ENCODE measurements around the gene SNAI1.
A peak's percentile ranks its signal among the peaks of the same experiment; 100 is the strongest.
"Not testable (repeated sequence)": the region's sequence is repeated elsewhere in the genome, so short reads cannot be mapped to it uniquely, and the experiment has no call there.

The SNAI1 gene

GRCh38 chr20:49982346-49983122 is at the start of gene SNAI1:
SNAI1 (plus strand) TSS chr20:49982980; CDS start chr20:49983060, 80 bp downstream.
- peak; percentile 67 for DNase-seq (ENCODE audit: low read depth)

- no peak for DNase-seq (ENCODE audit: low read depth)
These were observed 47.0 kb upstream of the SNAI1 start for GRCh38 chr20:49935746-49936152.

DNA sequence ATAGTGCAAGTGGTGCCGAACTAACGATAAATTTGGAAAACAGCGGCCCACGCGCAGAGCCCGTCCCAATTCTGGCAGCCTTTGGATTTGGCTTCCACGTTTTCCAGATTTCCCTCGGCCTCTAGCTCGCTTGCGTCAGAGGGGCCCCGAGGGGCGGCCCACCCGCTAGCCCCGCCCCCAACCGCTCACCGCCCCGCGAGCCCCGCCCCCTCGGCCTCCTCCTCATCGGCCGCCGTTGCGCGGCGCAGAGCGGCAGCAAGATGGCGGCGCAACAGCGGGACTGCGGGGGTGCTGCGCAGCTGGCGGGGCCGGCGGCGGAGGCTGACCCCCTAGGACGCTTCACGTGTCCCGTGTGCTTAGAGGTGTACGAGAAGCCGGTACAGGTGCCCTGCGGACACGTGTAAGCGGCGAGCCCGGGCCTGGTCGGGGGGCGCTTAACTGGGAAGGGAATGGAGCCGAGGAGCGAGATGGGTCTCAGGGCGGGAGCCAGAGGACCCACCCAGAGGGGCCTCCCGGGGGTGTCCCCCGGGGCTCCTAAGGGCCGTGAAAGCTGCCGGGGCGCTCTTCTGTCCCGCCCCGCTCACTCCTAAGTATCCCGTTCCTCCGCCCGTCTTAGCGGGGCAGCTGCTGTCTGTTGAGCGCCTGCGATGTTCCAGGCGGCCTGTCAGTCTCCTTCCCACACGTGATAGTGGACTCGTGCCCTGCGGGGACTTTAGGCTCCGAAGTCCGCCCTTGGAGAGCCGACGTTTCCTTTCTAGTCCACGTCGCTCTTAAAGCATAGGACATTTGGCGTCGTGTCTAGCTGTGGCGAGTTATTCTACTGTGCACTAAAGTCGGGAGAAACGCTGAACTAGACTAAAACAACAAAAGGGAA is 46.4 kb upstream of the SNAI1 start, which contains the start of gene RNF114:
Gene RNF114, plus strand, starts transcription at position 245 of the 874 bp plus-strand sequence. Its CDS starts 16 bp downstream, at position 261.
- peak; percentile 97 for DNase-seq (ENCODE audit: low read depth)

DNA sequence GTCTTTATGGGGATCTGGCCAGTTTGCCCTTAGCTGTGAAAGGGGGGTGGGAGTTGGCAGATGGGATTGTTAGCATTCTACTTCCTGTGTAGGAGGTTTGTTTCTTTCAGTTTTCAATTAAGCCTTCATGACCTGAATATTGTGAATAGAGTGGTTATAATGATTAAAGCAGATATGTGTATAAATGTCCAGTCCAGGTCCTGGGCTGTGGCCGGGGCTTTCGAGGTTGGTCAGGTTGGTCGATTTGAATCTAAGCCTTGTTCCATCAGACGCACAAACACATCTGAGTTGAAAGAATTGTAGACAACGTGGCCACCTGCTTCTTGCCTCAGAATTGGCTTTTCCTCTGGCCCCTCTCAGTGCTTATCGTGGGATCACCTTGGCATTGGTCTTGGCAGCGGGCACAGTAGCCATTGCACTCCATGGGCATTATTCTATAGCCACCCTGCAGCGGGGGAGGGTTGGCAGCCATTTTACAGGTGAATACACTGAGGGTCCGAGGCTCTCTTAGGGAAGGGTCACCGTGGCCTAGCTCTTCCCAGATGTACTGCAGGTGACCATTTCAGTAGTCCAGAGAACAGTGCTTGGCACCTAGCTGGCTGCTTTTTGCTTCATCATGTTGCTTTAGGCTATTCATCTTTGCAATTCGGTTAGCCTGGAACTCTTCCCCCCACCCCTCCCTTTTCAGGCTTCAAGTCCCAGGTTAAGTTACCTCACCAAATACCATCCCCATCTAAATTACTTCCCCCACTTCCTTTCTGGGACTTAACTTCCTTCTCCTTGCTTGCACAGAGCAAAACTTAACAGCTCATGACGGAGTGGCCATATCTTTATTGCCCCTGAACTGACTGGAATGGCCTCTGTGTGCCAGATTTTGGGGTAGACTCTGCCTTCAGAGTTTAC is 45.5 kb upstream of the SNAI1 start:
- no peak for DNase-seq (ENCODE audit: low read depth)

- no peak for DNase-seq (ENCODE audit: low read depth)
These were observed 44.3 kb upstream of the SNAI1 start for GRCh38 chr20:49938173-49939163.

- DNase-seq (ENCODE audit: low read depth) = no peak
These were observed 41.3 kb upstream of the SNAI1 start for GRCh38 chr20:49941456-49941855.

GRCh38 chr20:49942303-49942702 is 40.5 kb upstream of the SNAI1 start:
- DNase-seq (ENCODE audit: low read depth) = no peak

DNA sequence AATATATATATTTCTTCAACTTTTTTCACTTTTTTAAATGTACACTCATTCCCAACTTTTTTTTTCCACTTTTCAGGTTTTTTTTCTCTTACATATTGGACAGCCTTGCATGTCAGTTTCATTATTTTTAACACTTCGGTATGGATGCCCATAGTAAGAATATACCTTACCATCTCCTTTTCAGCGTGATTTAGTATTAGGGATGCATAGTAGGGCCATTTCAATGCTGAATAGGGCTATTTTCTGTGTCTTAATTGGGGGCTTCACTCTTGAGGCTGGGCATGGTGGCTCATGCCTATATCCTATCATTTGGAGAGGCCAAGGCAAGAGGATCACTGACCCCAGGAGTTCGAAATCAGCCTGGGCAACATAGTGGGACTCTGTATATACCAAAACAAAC is 39.8 kb upstream of the SNAI1 start:
- no peak for DNase-seq (ENCODE audit: low read depth)

GRCh38 chr20:49945306-49945700 is 37.5 kb upstream of the SNAI1 start:
- no peak for DNase-seq (ENCODE audit: low read depth)

DNA sequence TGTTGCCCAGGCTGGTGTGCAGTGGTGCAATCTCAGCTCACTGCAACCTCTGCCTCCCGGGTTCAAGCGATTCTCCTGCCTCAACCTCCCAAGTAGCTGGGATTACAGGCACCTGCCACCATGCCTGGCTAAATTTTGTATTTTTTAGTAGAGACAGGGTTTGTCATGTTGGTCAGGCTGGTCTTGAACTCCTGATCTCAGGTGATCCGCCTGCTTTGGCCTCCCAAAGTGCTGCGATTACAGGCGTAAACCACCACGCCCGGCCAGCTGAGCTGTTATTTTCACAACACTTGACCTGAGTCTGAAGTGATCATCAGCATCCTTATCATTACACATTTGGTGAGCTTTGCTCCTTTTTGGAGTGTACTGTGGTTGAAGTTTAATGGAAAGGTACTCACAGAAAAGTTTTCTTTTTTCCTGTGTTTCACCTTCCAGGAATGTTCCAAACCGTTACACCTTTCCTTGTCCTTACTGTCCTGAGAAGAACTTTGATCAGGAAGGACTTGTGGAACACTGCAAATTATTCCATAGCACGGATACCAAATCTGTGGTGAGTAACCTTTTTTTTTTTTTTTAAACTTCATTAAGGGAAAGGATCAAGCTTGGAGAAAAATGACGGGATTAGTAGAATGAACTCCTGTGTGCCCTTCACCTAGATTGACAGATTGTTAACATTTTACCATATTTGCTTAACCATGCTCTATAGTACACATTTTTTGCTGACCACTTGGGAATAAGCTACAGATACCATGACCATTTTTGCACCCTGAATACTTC is 36.9 kb upstream of the SNAI1 start:
- DNase-seq (ENCODE audit: low read depth) = no peak

DNA sequence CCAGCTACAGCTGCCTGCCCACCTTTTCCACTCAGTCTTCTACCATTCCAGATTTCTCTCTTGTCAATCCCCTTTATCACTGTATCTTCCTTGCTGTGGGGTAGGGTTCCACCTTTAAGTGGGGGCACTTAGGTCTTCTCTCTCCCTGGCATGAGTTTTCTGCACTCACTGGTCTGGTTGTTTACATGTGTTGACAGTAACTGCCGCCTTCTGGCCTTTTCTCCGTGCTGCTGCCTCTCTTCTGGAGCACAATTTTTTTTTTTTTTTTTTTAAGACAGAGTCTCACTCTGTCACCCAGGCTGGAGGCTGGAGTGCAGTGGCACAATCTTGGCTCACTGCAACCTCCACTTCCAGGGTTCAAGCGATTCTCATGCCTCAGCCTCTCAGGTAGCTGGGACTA is 34.6 kb upstream of the SNAI1 start:
- DNase-seq (ENCODE audit: low read depth) = no peak

- peak; percentile 99 for DNase-seq (ENCODE audit: low read depth)
These were observed 33.8 kb upstream of the SNAI1 start for GRCh38 chr20:49948809-49949507.

- peak; percentile 99 for DNase-seq (ENCODE audit: low read depth)
These were observed 31.6 kb upstream of the SNAI1 start for GRCh38 chr20:49951151-49951550.

DNA sequence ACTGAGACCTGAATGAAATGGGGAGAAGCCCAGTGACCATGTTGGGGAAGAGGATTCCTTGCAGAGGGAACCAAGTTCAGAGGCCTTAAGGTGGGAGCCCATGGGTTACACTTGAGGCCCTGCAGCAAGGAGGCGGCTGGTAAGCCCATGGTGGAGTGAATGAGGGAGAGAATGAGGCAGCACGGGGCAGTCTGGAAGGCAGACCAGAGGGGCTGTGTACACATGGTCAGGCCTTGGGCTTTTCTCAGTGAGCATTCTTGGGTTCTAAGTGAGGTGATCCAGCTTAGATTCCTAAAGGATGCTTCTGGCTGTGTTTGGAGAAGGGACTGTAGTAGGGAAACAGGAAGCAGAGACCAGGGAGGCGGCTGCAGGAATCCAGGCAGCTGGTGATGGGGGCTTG is 27.6 kb upstream of the SNAI1 start:
- no peak for DNase-seq (ENCODE audit: low read depth)

DNA sequence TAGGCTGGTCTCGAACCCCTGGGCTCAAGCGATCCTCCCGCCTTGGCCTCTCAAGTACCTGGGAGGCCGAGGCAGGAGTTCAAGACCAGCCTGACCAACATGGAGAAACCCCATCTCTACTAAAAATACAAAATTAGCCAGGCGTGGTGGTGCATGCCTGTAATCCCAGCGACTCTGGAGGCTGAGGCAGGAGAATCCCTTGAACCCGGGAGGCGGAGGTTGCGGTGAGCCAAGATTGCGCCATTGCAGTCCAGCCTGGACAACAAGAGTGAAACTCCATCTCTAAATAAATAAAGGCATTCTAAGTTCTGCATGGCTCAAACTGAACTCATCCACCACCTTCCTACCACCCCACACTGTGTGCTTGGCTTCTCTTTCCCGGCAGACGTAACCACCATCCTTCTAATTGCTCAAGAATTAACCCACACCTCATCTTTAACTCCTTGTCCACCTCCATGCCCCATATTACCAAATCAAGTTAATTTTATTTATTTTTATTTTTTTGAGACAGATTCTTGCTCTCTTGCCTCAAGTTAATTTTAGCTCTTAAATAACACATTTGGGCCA is 26.9 kb upstream of the SNAI1 start:
- DNase-seq (ENCODE audit: low read depth) = not testable (repeated sequence)

DNA sequence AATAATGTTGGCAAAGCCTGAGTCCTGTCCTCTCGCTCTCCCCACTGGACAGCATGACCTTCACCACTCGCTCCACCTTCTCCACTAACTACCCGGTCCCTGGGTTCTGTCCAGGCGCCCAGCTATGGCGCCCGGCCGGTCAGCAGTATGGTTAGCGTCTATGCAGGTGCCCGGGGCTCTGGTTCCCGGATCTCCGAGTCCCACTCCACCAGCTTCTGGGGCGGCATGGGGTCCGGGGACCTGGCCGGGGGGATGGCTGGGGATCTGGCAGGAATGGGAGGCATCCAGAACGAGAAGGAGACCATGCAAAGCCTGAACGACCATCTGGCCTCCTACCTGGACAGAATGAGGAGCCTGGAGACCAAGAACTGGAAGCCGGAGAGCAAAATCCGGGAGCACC is 26.1 kb upstream of the SNAI1 start:
- DNase-seq (ENCODE audit: low read depth) = no peak

DNA sequence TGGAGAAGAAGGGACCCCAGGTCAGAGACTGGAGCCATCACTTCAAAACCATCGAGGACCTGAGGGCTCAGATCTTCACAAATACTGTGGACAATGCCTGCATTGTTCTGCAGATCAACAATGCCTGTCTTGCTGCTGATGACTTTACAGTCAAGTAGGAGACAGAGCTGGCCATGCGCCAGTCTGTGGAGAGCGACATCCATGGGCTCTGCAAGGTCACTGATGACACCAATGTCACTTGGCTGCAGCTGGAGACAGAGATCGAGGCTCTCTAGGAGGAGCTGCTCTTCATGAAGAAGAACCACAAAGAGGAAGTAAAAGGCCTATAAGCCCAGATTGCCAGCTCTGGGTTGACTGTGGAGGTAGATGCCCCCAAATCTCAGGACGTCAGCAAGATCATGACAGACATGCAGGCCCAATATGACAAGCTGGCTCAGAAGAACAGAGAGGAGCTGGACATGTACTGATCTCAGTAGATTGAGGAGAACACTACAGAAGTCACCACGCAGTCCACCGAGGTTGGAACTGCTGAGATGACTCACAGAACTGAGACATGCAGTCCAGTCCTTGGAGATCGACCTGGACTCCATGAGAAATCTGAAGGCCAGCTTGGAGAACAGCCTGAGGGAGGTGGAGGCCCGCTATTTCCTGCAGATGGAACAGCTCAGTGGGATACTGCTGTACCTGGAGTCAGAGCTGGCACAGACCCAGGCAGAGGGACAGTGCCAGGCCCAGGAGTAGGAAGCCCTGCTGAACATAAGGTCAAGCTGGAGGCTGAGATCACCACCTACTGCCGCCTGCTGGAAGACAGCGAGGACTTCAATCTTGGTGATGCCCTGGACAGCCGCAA is 25.5 kb upstream of the SNAI1 start:
- DNase-seq (ENCODE audit: low read depth) = not testable (repeated sequence)

GRCh38 chr20:49961413-49961812 is 21.4 kb upstream of the SNAI1 start:
- no peak for DNase-seq (ENCODE audit: low read depth)
